HEK293T (cell line): ENCODE results near the gene GLRX3.
A peak's percentile ranks its signal among the peaks of the same experiment; 100 is the strongest.

Source experiments
- BHLHE40 ChIP-seq: fragments of 450-650 bp; IDR thresholded peaks from 2 replicates; pipeline ENCODE4 v1.6.1; 2016; ENCODE audit warnings: mild to moderate bottlenecking, moderate library complexity, borderline replicate concordance
- FOXK2 ChIP-seq: fragments of 450-650 bp; IDR thresholded peaks from 2 replicates; pipeline ENCODE4 v1.6.1; 2016; ENCODE audit warnings: mild to moderate bottlenecking
- HDGF ChIP-seq: fragments of 450-650 bp; IDR thresholded peaks from 2 replicates; pipeline ENCODE4 v1.6.1; 2017; ENCODE audit warnings: antibody characterized with exemption, borderline replicate concordance
- LEF1 ChIP-seq: fragments of 450-650 bp; IDR thresholded peaks from 2 replicates; pipeline ENCODE4 v1.6.1; 2017; ENCODE audit warnings: mild to moderate bottlenecking, borderline replicate concordance
- NFRKB ChIP-seq: fragments of 450-650 bp; IDR thresholded peaks from 2 replicates; pipeline ENCODE4 v1.6.1; 2016; ENCODE audit warnings: mild to moderate bottlenecking, moderate library complexity
- SP1 ChIP-seq: fragments of 450-650 bp; IDR thresholded peaks from 2 replicates; pipeline ENCODE4 v1.6.1; 2017
- SUZ12 ChIP-seq: fragments of 450-650 bp; IDR thresholded peaks from 2 replicates; pipeline ENCODE4 v1.6.1; 2016; ENCODE audit warnings: mild to moderate bottlenecking
- TARDBP ChIP-seq: fragments of 450-650 bp; IDR thresholded peaks from 2 replicates; pipeline ENCODE4 v1.6.1; 2016
- TF ChIP-seq, protein P1 (sequence below): fragments of 450-650 bp; IDR thresholded peaks from 2 replicates; pipeline ENCODE4 v1.6.1; 2016

GRCh38 chr10:130109796-130110245, 26.4 kb upstream of the GLRX3 start:
- TF ChIP-seq HDGF = 0 out of 2 replicates have a peak, but pooled peaks have one; percentile 33
- no peak for TF ChIP-seq LEF1
- TF ChIP-seq BHLHE40 = no peak
- no peak for TF ChIP-seq TARDBP
- no peak for TF ChIP-seq SP1
- TF ChIP-seq, protein P1, sequence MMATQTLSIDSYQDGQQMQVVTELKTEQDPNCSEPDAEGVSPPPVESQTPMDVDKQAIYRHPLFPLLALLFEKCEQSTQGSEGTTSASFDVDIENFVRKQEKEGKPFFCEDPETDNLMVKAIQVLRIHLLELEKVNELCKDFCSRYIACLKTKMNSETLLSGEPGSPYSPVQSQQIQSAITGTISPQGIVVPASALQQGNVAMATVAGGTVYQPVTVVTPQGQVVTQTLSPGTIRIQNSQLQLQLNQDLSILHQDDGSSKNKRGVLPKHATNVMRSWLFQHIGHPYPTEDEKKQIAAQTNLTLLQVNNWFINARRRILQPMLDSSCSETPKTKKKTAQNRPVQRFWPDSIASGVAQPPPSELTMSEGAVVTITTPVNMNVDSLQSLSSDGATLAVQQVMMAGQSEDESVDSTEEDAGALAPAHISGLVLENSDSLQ = no peak
- TF ChIP-seq NFRKB = no peak
- TF ChIP-seq SUZ12 = no peak
- TF ChIP-seq FOXK2 = no peak
